ENCODE data around the gene APH1A. TPM values are rescaled to one million over a fixed set of nuclear protein-coding genes. Genes with fewer than 3 reads are reported as not detected.
A peak's percentile ranks its signal among the peaks of the same experiment; 100 is the strongest.

Gene APH1A
- total RNA-seq, 1 experiment from 2014 or later, result 93.8 TPM

DNA sequence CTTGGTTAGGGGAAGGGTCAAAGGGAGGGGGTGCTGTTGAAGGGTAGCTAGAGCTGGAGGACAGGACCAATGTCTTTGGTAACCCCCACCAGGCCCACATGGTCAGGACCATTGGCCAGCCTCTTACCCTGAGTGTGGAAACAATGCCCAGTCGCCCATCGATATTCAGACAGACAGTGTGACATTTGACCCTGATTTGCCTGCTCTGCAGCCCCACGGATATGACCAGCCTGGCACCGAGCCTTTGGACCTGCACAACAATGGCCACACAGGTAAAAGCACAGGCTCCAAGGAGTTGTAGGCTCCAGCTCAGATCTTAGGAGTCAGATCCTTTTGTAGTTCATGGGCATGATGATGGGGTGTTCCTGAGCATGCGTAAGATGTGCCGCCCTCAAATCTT, 7.4 kb downstream of the APH1A start:
- CTCF ChIA-PET, result no interaction called here
- BruUV-seq (replicated peaks), result no TSS peak
- intact Hi-C loops (cut with micrococcal nuclease; ENCODE audit: unreplicated experiment), result no loop called here
- Histone ChIP-seq H3K36me3 (ENCODE audit: control insufficient read depth, insufficient read depth, low read length) (no peaks in the 10 kb centered on the region), H3K9me3 (no peaks in the 10 kb centered on the region), H3K27me3 (replicated peaks; ENCODE audit: control insufficient read depth, insufficient read depth, low read length) (no peaks in the 10 kb centered on the region), H3K4me3 (ENCODE audit: low read depth, low read length) (no peak overlapping the region), H3K4me1 (peaks cover 20% of the 10 kb centered on the region)
- POLR2A ChIA-PET, result no interaction called here
- Mint-ChIP-seq H3K36me3 (ENCODE audit: insufficient read depth, unreplicated experiment) (peaks cover 6% of the 10 kb centered on the region), H3K4me1 (ENCODE audit: low read depth, unreplicated experiment) (peaks cover 17% of the 10 kb centered on the region), H3K27me3 (ENCODE audit: insufficient read depth, unreplicated experiment) (peaks cover 2% of the 10 kb centered on the region), H3K9me3 (ENCODE audit: unreplicated experiment) (no peaks in the 10 kb centered on the region), H3K27ac (ENCODE audit: unreplicated experiment) (no peak overlapping the region), H3K4me3 (ENCODE audit: unreplicated experiment) (peak overlapping the region; percentile 6)
- no peak for TF ChIP-seq CTCF (IDR thresholded peaks at IDR 0.05; ENCODE audit: insufficient read depth in 1 of 2, low read depth in 1 of 2, low read length in 1 of 2, severe bottlenecking in 1 of 2, unreplicated experiment in 1 of 2)
- no peak for DNase-seq

GRCh38 chr1:150259758-150260669, 8.8 kb downstream of the APH1A start:
- POLR2A ChIA-PET, result interaction anchor here (1.2 kb wide), 1 partner anchor 9 kb away, joined by 3 read pairs; the partner anchor contains the start of gene APH1A
- BruUV-seq (replicated peaks), result no TSS peak
- H3K4me1 Mint-ChIP-seq (ENCODE audit: low read depth, unreplicated experiment), result peaks cover 29% of the 10 kb centered on the region
- peak; percentile 30 to 68 for DNase-seq
- Histone ChIP-seq H3K4me3 (ENCODE audit: low read depth, low read length) (no peak overlapping the region), H3K4me1 (peaks cover 24% of the 10 kb centered on the region), H3K27me3 (replicated peaks; ENCODE audit: control insufficient read depth, insufficient read depth, low read length) (no peaks in the 10 kb centered on the region), H3K9me3 (no peaks in the 10 kb centered on the region), H3K36me3 (ENCODE audit: control insufficient read depth, insufficient read depth, low read length) (no peaks in the 10 kb centered on the region)
- no peak for TF ChIP-seq CTCF (IDR thresholded peaks at IDR 0.05; ENCODE audit: insufficient read depth in 1 of 2, low read depth in 1 of 2, low read length in 1 of 2, severe bottlenecking in 1 of 2, unreplicated experiment in 1 of 2)
- intact Hi-C loops (cut with micrococcal nuclease; ENCODE audit: unreplicated experiment), result no loop called here
- peak overlapping the region; percentile 20 for H3K4me3 Mint-ChIP-seq (ENCODE audit: unreplicated experiment)
- no peak overlapping the region for H3K27ac Mint-ChIP-seq (ENCODE audit: unreplicated experiment)
- CTCF ChIA-PET, result no interaction called here
- H3K9me3 Mint-ChIP-seq (ENCODE audit: unreplicated experiment), result no peaks in the 10 kb centered on the region
- peaks cover 2% of the 10 kb centered on the region for H3K27me3 Mint-ChIP-seq (ENCODE audit: insufficient read depth, unreplicated experiment)
- H3K36me3 Mint-ChIP-seq (ENCODE audit: insufficient read depth, unreplicated experiment), result peaks cover 6% of the 10 kb centered on the region

DNA sequence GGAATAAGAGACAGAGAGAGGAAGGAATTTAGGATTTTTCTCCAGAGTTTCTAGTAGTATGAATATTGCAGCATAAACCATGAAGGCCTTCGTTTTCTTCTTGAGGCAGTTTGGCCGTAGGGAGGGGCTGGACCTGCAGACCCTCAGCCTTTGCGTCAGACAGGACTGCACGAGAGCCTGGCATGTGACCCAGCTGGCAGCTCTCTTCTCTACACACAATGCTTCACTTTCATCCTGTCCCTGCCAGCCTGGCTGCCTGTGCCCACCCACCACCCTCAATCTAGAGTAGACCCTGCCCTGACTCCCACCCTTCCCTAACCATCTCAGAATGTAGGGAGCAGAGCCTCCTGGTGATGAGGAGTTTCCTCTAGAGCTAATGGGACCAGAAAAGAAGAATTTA, 9.6 kb downstream of the APH1A start:
- no peaks in the 10 kb centered on the region for H3K9me3 ChIP-seq
- peaks cover 6% of the 10 kb centered on the region for H3K36me3 Mint-ChIP-seq (ENCODE audit: insufficient read depth, unreplicated experiment)
- H3K27ac Mint-ChIP-seq (ENCODE audit: unreplicated experiment), result no peak overlapping the region
- peaks cover 29% of the 10 kb centered on the region for H3K4me1 Mint-ChIP-seq (ENCODE audit: low read depth, unreplicated experiment)
- TF ChIP-seq CTCF (IDR thresholded peaks at IDR 0.05; ENCODE audit: insufficient read depth in 1 of 2, low read depth in 1 of 2, low read length in 1 of 2, severe bottlenecking in 1 of 2, unreplicated experiment in 1 of 2), result no peak
- DNase-seq, result no peak
- peaks cover 24% of the 10 kb centered on the region for H3K4me1 ChIP-seq
- intact Hi-C loops (cut with micrococcal nuclease; ENCODE audit: unreplicated experiment), result no loop called here
- H3K27me3 Mint-ChIP-seq (ENCODE audit: insufficient read depth, unreplicated experiment), result peaks cover 2% of the 10 kb centered on the region
- no peaks in the 10 kb centered on the region for H3K9me3 Mint-ChIP-seq (ENCODE audit: unreplicated experiment)
- no peaks in the 10 kb centered on the region for H3K36me3 ChIP-seq (ENCODE audit: control insufficient read depth, insufficient read depth, low read length)
- no peak overlapping the region for H3K4me3 ChIP-seq (ENCODE audit: low read depth, low read length)
- POLR2A ChIA-PET, result no interaction called here
- H3K27me3 ChIP-seq (replicated peaks; ENCODE audit: control insufficient read depth, insufficient read depth, low read length), result no peaks in the 10 kb centered on the region
- H3K4me3 Mint-ChIP-seq (ENCODE audit: unreplicated experiment), result no peak overlapping the region
- no TSS peak for BruUV-seq (replicated peaks)
- CTCF ChIA-PET, result no interaction called here
